HFF-Myc (cell line): ENCODE data around the gene TSPAN32.

Experiments used
- DNase-seq: peaks from one replicate; pipeline ENCODE4 v3.0.0-alpha.2; 2011; ENCODE audit warnings: low read depth; ENCODE audit errors: extremely low read depth
- H3K4me3 ChIP-seq: replicated peaks from 2 replicates; pipeline ENCODE4 v1.5.1; 2011; ENCODE audit warnings: low read depth, mild to moderate bottlenecking, control low read depth, low read length
- CTCF ChIP-seq: IDR thresholded peaks from 2 replicates; pipeline ENCODE4 v1.5.1; 2012; ENCODE audit warnings: mild to moderate bottlenecking, low read depth, low read length, control low read depth; ENCODE audit errors: missing control alignments

Gene TSPAN32

GRCh38 chr11:2300936-2301630, 730 bp upstream of the TSPAN32 start:
- no peak for DNase-seq
- TF ChIP-seq CTCF, result no peak
- no peak overlapping the region for H3K4me3 ChIP-seq

GRCh38 chr11:2302306-2302895, 588 bp downstream of the TSPAN32 start:
- DNase-seq, result no peak
- H3K4me3 ChIP-seq, result no peak overlapping the region
- no peak for TF ChIP-seq CTCF

GRCh38 chr11:2302896-2303626, 1.2 kb downstream of the TSPAN32 start:
- no peak for TF ChIP-seq CTCF
- no peak for DNase-seq
- H3K4me3 ChIP-seq, result no peak overlapping the region

GRCh38 chr11:2303627-2304505, 2.1 kb downstream of the TSPAN32 start:
- no peak for TF ChIP-seq CTCF
- DNase-seq, result no peak
- no peak overlapping the region for H3K4me3 ChIP-seq

- no peak for TF ChIP-seq CTCF
- DNase-seq, result no peak
- no peak overlapping the region for H3K4me3 ChIP-seq
Observed at GRCh38 chr11:2304506-2305139, 2.8 kb downstream of the TSPAN32 start.

- no peak overlapping the region for H3K4me3 ChIP-seq
- peak; percentile 33 for DNase-seq
- TF ChIP-seq CTCF, result peak; percentile 90
Observed at GRCh38 chr11:2305140-2305778, 3.4 kb downstream of the TSPAN32 start.
